ENCODE measurements around the gene BMPR1A.

DNA sequence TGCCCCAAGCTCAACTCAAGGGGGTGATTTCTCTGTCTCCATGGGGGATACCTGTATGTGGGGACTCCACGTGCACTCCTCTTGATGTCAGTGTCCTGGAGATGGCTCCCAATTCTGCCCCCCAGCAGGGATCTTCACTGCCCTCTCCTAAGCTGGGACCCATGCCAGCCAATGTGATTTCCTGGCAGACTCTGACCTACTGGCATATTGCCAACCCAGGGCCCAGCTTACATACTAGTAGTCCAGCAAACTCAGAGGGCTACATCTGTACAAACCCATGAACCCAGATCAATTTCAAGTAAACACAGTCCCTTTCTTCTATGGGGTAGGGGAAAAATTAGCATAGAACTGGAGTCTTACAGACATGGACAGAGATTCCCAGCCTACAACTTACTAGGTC is 26.2 kb upstream of the BMPR1A start:
- TF ChIP-seq, protein P1, sequence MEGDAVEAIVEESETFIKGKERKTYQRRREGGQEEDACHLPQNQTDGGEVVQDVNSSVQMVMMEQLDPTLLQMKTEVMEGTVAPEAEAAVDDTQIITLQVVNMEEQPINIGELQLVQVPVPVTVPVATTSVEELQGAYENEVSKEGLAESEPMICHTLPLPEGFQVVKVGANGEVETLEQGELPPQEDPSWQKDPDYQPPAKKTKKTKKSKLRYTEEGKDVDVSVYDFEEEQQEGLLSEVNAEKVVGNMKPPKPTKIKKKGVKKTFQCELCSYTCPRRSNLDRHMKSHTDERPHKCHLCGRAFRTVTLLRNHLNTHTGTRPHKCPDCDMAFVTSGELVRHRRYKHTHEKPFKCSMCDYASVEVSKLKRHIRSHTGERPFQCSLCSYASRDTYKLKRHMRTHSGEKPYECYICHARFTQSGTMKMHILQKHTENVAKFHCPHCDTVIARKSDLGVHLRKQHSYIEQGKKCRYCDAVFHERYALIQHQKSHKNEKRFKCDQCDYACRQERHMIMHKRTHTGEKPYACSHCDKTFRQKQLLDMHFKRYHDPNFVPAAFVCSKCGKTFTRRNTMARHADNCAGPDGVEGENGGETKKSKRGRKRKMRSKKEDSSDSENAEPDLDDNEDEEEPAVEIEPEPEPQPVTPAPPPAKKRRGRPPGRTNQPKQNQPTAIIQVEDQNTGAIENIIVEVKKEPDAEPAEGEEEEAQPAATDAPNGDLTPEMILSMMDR (IDR thresholded peaks at IDR 0.05), result no peak
- TF ChIP-seq POLR2AphosphoS5 (IDR thresholded peaks at IDR 0.05; ENCODE audit: low read depth, low read length) (no peak), TCF7L2 (IDR thresholded peaks at IDR 0.05; ENCODE audit: low read depth, low read length) (no peak)

Measured in Panc1 (cell line).